ENCODE results near the gene ATP2C2. TPM values are rescaled to one million over a fixed set of nuclear protein-coding genes. Genes with fewer than 3 reads are reported as not detected.

ATP2C2 gene
- total and polyA plus RNA-seq, 4 donors: 21.3 to 96.8 (median 37.5) TPM

GRCh38 chr16:84451781-84452180, 83.4 kb downstream of the ATP2C2 start:
- Histone ChIP-seq H3K9me3 (ENCODE audit: control insufficient read depth in 4 of 4, insufficient read depth in 3 of 4, low read length in 3 of 4) (no peaks in the 10 kb centered on the region), H3K36me3 (ENCODE audit: control insufficient read depth in 4 of 4, insufficient read depth in 4 of 4, low read length in 4 of 4) (peaks cover 0 to 4% (median 0%) of the 10 kb centered on the region in 4 donors), H3K9ac (ENCODE audit: insufficient read depth in 1 of 2, low read length in 2 of 2) (no peak overlapping the region), H3K4me3 (no peak overlapping the region), H3K4me1 (ENCODE audit: control insufficient read depth in 5 of 5, insufficient read depth in 5 of 5, low read length in 5 of 5) (no peaks in the 10 kb centered on the region), H3K27me3 (ENCODE audit: control insufficient read depth in 3 of 3, insufficient read depth in 3 of 3, low read length in 2 of 3) (no peaks in the 10 kb centered on the region), H3K27ac (ENCODE audit: low read depth in 1 of 2, low read length in 1 of 2) (no peak overlapping the region)
- DNase-seq: no peak
- ATAC-seq (ENCODE audit: insufficient read depth, low FRiP score): no peak
- 80 to 82% methylated on average over 17 of the region's 17 CpGs for WGBS, 2 donors
- TF ChIP-seq CTCF (IDR thresholded peaks at IDR 0.05; ENCODE audit: control extremely low read depth, extremely low read depth): no peak

- no peak overlapping the region for H3K27ac ChIP-seq (ENCODE audit: low read depth in 1 of 2, low read length in 1 of 2)
- H3K9ac ChIP-seq (ENCODE audit: insufficient read depth in 1 of 2, low read length in 2 of 2): no peak overlapping the region
- TF ChIP-seq CTCF (IDR thresholded peaks at IDR 0.05; ENCODE audit: control extremely low read depth, extremely low read depth): no peak
- ATAC-seq (ENCODE audit: insufficient read depth, low FRiP score): no peak
- peaks cover 0 to 4% (median 0%) of the 10 kb centered on the region in 4 donors for H3K36me3 ChIP-seq (ENCODE audit: control insufficient read depth in 4 of 4, insufficient read depth in 4 of 4, low read length in 4 of 4)
- WGBS, 2 donors: 78 to 87% methylated on average over 34 of the region's 34 CpGs
- no peaks in the 10 kb centered on the region for H3K4me1 ChIP-seq (ENCODE audit: control insufficient read depth in 5 of 5, insufficient read depth in 5 of 5, low read length in 5 of 5)
- no peaks in the 10 kb centered on the region for H3K27me3 ChIP-seq (ENCODE audit: control insufficient read depth in 3 of 3, insufficient read depth in 3 of 3, low read length in 2 of 3)
- H3K4me3 ChIP-seq: no peak overlapping the region
- no peaks in the 10 kb centered on the region for H3K9me3 ChIP-seq (ENCODE audit: control insufficient read depth in 4 of 4, insufficient read depth in 3 of 4, low read length in 3 of 4)
- DNase-seq: no peak
These were observed 84.9 kb downstream of the ATP2C2 start for GRCh38 chr16:84453061-84453752.

GRCh38 chr16:84454611-84455010, 86.3 kb downstream of the ATP2C2 start:
- no peak for TF ChIP-seq CTCF (IDR thresholded peaks at IDR 0.05; ENCODE audit: control extremely low read depth, extremely low read depth)
- no peak overlapping the region for H3K9ac ChIP-seq (ENCODE audit: insufficient read depth in 1 of 2, low read length in 2 of 2)
- 93 to 95% methylated on average over 13 of the region's 13 CpGs for WGBS, 2 donors
- no peaks in the 10 kb centered on the region for H3K4me1 ChIP-seq (ENCODE audit: control insufficient read depth in 5 of 5, insufficient read depth in 5 of 5, low read length in 5 of 5)
- H3K27ac ChIP-seq (ENCODE audit: low read depth in 1 of 2, low read length in 1 of 2): no peak overlapping the region
- no peaks in the 10 kb centered on the region for H3K9me3 ChIP-seq (ENCODE audit: control insufficient read depth in 4 of 4, insufficient read depth in 3 of 4, low read length in 3 of 4)
- H3K36me3 ChIP-seq (ENCODE audit: control insufficient read depth in 4 of 4, insufficient read depth in 4 of 4, low read length in 4 of 4): peaks cover 0 to 9% (median 0%) of the 10 kb centered on the region in 4 donors
- H3K4me3 ChIP-seq: no peak overlapping the region
- H3K27me3 ChIP-seq (ENCODE audit: control insufficient read depth in 3 of 3, insufficient read depth in 3 of 3, low read length in 2 of 3): no peaks in the 10 kb centered on the region
- DNase-seq: no peak
- ATAC-seq (ENCODE audit: insufficient read depth, low FRiP score): no peak

GRCh38 chr16:84455031-84455430, 86.7 kb downstream of the ATP2C2 start:
- no peak for TF ChIP-seq CTCF (IDR thresholded peaks at IDR 0.05; ENCODE audit: control extremely low read depth, extremely low read depth)
- WGBS, 2 donors: 95 to 96% methylated on average over 9 of the region's 9 CpGs
- H3K27ac ChIP-seq (ENCODE audit: low read depth in 1 of 2, low read length in 1 of 2): no peak overlapping the region
- peaks cover 0 to 9% (median 0%) of the 10 kb centered on the region in 4 donors for H3K36me3 ChIP-seq (ENCODE audit: control insufficient read depth in 4 of 4, insufficient read depth in 4 of 4, low read length in 4 of 4)
- H3K27me3 ChIP-seq (ENCODE audit: control insufficient read depth in 3 of 3, insufficient read depth in 3 of 3, low read length in 2 of 3): no peaks in the 10 kb centered on the region
- H3K4me3 ChIP-seq: no peak overlapping the region
- no peaks in the 10 kb centered on the region for H3K4me1 ChIP-seq (ENCODE audit: control insufficient read depth in 5 of 5, insufficient read depth in 5 of 5, low read length in 5 of 5)
- DNase-seq (no peak), ATAC-seq (ENCODE audit: insufficient read depth, low FRiP score) (no peak)
- no peaks in the 10 kb centered on the region for H3K9me3 ChIP-seq (ENCODE audit: control insufficient read depth in 4 of 4, insufficient read depth in 3 of 4, low read length in 3 of 4)
- no peak overlapping the region for H3K9ac ChIP-seq (ENCODE audit: insufficient read depth in 1 of 2, low read length in 2 of 2)
